ENCODE measurements around the gene CXCR4. TPM values are rescaled to one million over a fixed set of nuclear protein-coding genes. Genes with fewer than 3 reads are reported as not detected.

The CXCR4 gene
- total and polyA plus RNA-seq, 10 of the 15 experiments (the other 5 are each of a cell fraction or from before 2014, with no cell fraction given) = 31.1 to 749 (median 52.7) TPM

GRCh38 chr2:136126421-136126926 is 8.5 kb upstream of the CXCR4 start:
- Histone ChIP-seq H3K4me2 (ENCODE audit: control insufficient read depth, insufficient read depth) (no peak overlapping the region), H3K36me3 (ENCODE audit: control insufficient read depth in 2 of 2, insufficient read depth in 2 of 2, low read length in 1 of 2) (no peaks in the 10 kb centered on the region), H3K9me3 (replicated peaks; ENCODE audit: control insufficient read depth, insufficient read depth, low read length) (no peaks in the 10 kb centered on the region), H2AFZ (ENCODE audit: control insufficient read depth, low read depth, low read length) (no peak overlapping the region), H4K20me1 (ENCODE audit: control insufficient read depth, insufficient read depth) (no peaks in the 10 kb centered on the region), H3K79me2 (ENCODE audit: control insufficient read depth, insufficient read depth, low read length) (no peaks in the 10 kb centered on the region), H3K27me3 (replicated peaks in 1 of 2; ENCODE audit: control insufficient read depth in 2 of 2, insufficient read depth in 2 of 2, low read length in 1 of 2) (peaks cover 1 to 9% of the 10 kb centered on the region in 2 experiments; a peak in 2 of 4 replicates), H3K4me1 (ENCODE audit: control insufficient read depth, insufficient read depth, low read length) (peaks cover 3% of the 10 kb centered on the region; the same call in 1 of the 2 replicates), H3K27ac (ENCODE audit: control insufficient read depth, insufficient read depth) (no peak overlapping the region), H3K4me3 (no peak overlapping the region), H3K9ac (ENCODE audit: control insufficient read depth, insufficient read depth, low read length) (no peak overlapping the region)
- TF ChIP-seq MYC (IDR thresholded peaks at IDR 0.05; ENCODE audit: insufficient read depth, insufficient read length, insufficient replicate concordance, low read length, severe bottlenecking) = no peak
- no peak for TF ChIP-seq TCF7 (IDR thresholded peaks at IDR 0.05; ENCODE audit: borderline replicate concordance)
- TF ChIP-seq ZBTB40 (IDR thresholded peaks at IDR 0.05; ENCODE audit: borderline replicate concordance) = no peak
- no peak for TF ChIP-seq ZNF687 (IDR thresholded peaks at IDR 0.05)
- no peak for TF ChIP-seq SIN3A (IDR thresholded peaks at IDR 0.05; ENCODE audit: low read depth, low read length)
- TF ChIP-seq BCL11A (IDR thresholded peaks at IDR 0.05; ENCODE audit: low read depth, low read length) = no peak
- intact Hi-C loops (cut with micrococcal nuclease; ENCODE audit: unreplicated experiment) (no loop called here), in situ Hi-C loops (cut with MboI) (no loop called here)
- no peak for FAIRE-seq
- no peak for ATAC-seq
- ChIA-PET SMC1A (ENCODE audit: uncharacterized antibody, unreplicated experiment) (interaction anchor here (1.1 to 5.7 kb wide), 9 partner anchors 9 to 255 kb away, joined by 3 to 50 read pairs (median 6); no protein-coding TSS in a partner anchor), RAD21 (ENCODE audit: unreplicated experiment) (interaction anchor here (0.7 to 4.5 kb wide), 8 partner anchors 19 to 249 kb away, joined by 3 to 30 read pairs (median 6); no protein-coding TSS in a partner anchor), POLR2A (interaction anchor here (1.0 to 4.6 kb wide), 4 partner anchors 10 to 251 kb away, joined by 3 to 28 read pairs (median 10); no protein-coding TSS in a partner anchor), CTCF (interaction anchor here (1.3 to 2.3 kb wide), 5 partner anchors 67 to 258 kb away, joined by 3 to 11 read pairs (median 4); no protein-coding TSS in a partner anchor)
- DNase-seq (ENCODE audit: low read depth, low spot score) = no peak
- no TSS peak for BruUV-seq (replicated peaks)
- WGBS (ENCODE audit: insufficient coverage, insufficient replicate concordance, low lambda C conversion rate, missing lambda C conversion rate) = 61% methylated on average over 6 of the region's 6 CpGs

All from GM12878 (cell line).